HG03571 (cell line): Measurements from ENCODE around the gene ARRDC5.
"Not testable (repeated sequence)": the region's sequence is repeated elsewhere in the genome, so short reads cannot be mapped to it uniquely, and the experiment has no call there.

Experiments used
- ATAC-seq: cut with Tn5 transposase; IDR thresholded peaks from one replicate; pipeline ENCODE4 v1.9.1; 2021; ENCODE audit not compliant: unreplicated experiment

The ARRDC5 gene

DNA sequence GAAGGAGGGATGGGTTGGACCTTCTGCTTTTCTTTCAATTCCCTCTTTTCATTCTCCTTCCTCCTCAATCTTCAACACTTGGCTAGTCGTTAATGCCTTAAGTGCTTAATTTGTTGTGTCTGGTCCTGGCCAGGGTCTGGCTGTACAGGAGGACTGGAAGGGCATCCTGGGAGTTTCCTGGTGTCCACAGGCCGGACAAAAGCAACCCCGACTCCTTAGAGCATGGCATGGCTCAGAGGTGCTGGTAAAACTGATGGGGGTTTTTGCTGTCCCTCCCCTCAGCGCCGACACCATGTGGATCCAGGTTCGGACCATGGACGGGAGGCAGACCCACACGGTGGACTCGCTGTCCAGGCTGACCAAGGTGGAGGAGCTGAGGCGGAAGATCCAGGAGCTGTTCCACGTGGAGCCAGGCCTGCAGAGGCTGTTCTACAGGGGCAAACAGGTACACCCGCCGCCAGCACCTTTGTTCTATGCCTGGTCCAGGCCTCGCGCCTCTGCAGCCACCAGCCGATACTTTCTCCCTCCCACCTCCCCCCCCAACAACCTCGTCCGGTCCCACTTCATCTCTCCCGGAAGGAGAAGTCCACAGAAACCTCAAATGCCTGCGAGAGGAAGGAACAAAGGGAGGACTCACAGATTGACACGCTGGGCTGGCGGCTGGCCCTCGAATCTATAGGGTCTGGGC is 8.0 kb upstream of the ARRDC5 start:
- ATAC-seq, result no peak

DNA sequence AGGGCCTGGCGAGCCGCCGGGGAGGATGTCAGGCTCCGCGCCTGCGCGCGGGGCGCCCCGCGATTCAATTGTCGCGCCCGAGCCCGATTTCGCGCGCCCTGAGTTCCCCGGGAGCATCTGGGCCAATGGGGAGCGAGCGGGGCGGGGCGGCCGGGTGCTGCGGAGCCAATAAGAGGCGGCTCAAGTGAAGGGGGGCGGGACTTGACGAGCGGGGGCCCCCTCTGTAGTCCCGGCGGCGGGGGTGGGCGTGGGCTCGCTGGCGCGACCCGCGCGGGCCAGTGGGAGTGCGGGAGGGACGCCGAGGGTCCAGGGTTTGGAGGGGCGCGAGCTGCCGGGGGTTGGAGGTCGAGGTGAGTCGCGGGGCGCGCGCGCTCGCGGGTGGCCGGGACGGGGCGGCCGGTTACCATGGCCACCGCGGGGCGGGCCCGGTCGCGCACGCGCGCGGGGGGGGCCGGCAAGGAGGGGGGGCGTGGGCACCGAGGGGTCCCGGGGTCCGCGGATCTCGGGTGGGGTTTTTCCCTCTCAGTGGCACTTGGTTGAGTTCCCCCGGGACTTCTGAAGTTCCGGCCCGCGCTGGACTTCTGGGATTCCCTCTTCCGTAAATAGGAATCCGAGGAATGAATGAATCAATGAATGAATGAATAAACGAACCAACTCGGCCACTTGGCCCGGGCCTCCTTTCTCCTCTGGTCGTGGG is 7.3 kb upstream of the ARRDC5 start:
- peak; percentile 65 for ATAC-seq

DNA sequence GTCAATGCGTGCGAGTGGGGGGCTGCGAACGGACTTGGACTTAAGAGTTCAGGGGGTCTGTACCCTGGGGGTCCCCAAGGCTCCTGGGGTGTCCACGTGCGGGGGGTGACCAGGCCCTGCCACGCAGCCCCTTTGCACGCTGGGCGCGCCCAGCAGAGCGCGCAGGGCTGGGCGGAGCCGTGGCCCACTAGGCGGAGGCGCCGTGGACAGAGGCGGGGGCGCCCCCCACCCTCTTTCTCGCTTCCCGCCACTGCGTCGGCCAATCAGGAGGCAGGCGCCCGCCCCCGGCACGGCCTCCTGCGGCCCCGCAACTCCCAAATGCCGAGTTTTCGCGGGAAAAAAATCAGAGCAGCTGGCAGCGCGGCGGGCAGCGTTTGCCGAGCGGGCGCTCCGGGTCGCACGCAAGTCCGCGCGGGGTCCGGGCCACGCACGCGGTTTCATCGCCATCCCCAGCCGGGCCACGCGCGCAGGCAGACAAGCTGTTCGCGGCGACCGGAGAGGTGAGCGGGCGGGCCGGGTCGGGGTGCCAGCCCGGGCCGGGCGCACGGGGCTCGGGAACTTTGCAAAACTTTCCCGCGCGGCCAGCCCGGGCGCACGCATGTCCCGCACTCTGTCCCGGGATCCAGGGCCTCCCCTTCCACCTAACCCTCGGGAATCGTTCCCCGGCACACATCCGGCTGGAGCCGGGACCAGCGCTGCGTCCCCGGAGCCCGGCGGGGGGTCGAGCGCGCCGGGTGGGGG is 6.6 kb upstream of the ARRDC5 start, which contains the start of gene UHRF1:
Gene UHRF1, plus strand, starts transcription at position 346 of the 741 bp plus-strand sequence. CDS start 1,385 bp downstream, outside the sequence.
- ATAC-seq, result no peak

DNA sequence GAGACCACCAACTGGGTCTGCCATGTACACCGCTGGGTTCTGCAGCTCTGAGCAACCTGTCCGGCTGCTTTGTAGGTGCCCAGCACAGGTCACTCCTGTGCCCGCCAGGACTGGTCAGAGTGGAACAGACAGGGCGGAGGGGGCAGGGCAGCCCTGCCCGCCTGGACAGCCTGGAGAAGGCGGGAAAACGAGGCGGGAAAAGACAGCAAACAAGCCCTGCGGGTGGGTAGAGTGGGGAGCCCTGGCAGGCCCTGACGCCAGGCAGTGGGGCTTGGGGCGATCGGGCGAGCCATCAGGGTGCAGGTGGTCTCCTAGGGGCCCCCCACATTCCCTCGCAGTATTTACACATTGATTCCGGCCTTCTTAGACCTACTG is 6.1 kb upstream of the ARRDC5 start:
- ATAC-seq, result no peak

DNA sequence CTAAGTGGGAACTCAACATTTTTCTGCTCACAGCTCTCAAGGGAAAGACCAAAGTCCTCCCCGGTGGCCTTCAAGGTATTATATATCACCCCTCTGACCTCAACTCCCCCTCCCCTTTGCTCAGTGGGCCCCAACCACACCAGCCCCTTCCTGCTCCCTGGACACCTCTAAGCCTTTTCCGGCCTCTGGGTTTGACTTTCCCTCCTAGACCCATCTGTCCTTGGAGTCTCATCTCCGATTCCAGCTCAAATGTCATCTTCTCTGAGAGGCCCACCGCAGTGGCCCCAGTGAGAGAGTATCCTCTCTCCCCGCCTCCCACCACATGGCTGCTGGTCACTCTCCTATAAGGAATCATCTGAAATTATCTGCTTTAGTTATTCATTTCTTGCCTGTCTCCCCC is 5.7 kb upstream of the ARRDC5 start:
- no peak for ATAC-seq

DNA sequence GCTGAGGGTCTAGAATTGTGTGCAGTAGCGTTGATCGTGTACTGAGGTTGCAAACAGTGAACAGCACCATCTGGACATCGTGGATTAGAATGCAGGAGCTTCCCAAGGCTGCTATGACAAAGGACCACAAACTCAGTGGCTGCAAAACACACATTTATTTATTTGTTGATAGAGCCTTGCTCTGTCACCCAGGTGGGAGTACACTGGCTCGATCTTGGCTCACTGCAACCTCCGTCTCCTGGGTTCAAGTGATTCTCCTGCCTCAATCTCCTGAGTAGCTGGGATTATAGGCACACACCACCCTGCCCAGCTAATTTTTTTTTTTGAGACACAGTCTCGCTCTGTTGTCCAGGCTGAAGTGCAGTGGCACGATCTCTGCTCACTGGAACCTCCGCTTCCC is 4.3 kb upstream of the ARRDC5 start:
- ATAC-seq, result no peak

DNA sequence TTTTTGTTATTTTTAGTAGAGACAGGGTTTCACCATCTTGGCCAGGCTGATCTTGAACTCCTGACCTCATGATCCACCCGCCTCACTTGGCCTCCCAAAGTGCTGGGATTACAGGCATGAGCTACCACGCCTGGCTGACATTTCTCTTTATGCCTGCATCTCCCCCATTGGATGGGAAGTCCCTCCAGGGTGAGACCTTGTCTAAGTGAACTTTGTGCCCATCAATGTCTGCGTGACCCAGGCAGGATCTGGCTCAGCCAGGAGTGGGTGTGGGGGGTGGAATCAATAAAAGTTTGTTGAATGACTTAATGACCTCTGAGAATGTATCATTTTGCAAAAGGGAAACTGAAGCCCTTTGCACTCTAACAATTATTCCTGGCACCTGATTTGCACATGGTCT is 1.8 kb upstream of the ARRDC5 start:
- no peak for ATAC-seq

DNA sequence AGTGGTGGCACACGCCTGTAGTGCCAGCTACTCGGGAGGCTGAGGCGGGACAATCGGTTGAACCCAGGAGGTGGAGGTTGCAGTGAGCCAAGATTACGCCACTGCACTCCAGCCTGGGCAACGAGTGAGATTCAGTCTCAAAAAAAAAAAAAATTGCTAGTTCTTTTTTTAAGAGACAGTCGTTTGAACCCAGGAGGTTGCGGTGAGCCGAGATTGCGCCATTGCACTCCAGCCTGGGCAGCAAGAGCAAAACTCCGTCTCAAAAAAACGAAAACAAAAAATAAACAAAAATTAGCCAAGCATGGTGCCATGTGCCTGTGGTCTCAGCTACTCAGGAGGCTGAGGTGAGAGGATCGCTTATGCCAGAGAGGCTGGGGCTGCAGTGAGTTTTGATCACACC is 1.8 kb downstream of the ARRDC5 start:
- not testable (repeated sequence) for ATAC-seq

DNA sequence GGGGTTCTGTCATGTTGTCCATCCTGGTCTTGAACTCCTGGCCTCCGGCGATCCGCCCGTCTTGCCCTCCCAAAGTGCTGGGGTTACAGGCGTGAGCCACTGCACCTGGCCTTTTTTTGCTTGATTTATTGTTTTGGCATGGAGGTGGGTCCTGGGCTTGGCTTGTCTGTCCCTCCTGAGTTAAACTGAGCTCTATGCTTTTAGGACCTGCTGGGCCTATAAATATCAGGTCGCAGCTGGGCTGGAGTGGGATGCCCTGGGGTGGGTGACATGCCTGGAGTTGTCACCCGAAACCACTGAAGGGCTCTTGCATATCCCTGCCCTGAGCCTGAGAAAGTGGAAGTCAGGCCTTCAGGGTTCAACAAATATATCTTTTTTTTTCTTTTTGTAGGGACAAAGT is 5.5 kb downstream of the ARRDC5 start:
- no peak for ATAC-seq

DNA sequence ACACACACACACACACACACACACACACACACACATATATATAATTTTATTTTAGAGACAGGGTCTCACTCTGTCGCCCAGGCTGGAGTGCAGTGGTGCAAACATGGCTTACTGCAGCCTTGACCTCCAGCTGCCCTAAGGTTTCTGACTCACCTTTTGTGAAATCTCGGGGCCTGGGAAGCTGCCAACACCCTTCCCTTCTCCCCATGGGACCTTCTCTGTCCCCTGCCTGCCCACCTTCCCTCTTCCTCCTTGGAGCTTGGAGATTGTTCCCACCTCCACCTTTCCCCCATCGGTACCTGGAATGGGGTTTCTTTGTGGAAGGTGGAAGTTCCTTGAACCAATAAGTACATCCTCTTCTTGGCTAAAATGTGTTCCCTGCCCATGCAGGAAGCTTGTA is 6.3 kb downstream of the ARRDC5 start:
- no peak for ATAC-seq

DNA sequence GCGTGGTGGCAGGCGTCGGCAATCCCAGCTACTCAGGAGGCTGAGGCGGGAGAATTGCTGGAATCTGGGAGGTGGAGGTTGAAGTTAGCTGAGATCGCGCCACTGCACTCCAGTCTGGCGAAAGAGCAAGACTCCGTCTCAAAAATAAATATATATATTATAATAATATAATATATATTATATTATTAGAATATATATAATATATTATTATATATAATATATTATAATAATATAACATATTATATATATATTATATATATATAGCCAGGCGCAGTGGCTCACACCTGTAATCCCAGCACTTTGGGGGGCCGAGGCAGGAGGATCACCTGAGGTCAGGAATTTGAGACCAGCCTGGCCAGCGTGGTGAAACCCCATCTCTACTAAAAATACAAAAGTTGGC is 9.7 kb downstream of the ARRDC5 start:
- ATAC-seq, result not testable (repeated sequence)

DNA sequence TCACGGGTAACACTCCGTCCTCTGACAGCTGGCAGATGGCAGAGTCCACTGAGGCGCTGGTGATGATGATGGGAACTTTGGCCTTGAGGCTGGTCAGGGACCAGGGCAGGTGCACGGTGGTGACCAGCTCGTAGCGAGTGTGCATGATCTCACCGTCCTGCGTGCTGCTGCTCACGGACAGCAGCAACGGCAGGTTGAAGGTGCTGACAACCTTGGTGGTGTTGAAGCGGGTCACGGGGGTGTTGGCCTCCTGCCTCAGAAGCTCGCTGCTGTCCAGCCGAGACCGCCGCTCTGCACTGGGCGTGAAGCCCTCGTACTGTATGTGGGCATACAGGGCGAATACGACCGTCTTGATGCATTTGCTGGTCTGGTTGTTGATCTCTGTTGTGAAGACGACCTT is 11.6 kb downstream of the ARRDC5 start:
- ATAC-seq, result no peak

DNA sequence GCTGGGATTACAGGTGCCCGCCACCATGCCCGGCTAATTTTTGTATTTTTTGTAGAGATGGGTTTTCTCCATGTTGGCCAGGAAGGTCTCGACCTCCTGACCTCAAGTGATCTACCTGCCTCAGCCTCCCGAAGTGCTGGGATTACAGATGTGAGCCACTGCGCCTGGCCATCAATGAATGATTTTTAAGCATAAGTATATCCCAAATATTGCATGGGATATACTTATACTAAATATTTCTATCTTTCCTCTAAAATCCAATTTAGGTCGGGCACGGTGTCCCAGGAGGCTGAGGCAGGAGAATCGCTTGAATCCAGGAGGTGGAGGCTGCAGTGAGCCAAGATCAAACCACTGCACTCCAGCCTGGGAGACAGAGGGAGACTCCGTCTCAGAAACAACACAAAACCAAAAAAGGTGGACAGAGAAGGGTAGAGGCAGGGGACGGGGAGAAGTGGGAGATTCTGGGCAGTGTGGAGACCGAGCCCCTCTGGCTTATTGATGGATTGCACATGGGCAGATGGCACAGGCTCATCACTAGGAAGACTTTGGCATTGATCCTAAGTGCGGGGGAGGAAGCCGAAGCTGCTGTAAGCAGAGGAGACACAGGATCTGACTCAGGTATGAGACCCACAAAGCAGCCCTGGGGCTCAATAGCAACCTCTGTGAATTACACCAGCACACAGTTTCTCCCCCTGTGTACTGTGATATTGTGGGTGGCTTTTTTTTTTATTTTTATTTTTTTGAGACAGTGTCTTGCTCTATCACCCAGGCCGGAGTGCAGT is 13.5 kb downstream of the ARRDC5 start:
- no peak for ATAC-seq

DNA sequence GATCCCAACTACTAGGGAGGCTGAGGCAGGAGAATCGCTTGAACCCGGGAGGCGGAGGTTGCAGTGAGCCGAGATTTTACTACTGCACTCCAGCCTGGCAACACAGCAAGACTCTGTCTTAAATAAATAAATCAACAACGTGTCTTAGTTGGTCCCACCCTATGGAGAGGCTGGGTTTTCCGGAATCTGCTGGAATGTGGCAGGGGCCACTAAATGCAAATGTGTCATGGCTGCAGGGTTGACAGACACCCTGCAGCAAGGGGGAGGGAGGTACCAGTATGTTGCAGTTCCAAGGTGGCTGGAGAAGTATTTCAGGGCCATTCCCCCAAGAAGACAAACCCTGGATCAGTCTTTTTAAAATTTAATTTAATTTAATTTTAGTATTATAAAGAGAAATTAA is 14.9 kb downstream of the ARRDC5 start:
- ATAC-seq, result not testable (repeated sequence)

DNA sequence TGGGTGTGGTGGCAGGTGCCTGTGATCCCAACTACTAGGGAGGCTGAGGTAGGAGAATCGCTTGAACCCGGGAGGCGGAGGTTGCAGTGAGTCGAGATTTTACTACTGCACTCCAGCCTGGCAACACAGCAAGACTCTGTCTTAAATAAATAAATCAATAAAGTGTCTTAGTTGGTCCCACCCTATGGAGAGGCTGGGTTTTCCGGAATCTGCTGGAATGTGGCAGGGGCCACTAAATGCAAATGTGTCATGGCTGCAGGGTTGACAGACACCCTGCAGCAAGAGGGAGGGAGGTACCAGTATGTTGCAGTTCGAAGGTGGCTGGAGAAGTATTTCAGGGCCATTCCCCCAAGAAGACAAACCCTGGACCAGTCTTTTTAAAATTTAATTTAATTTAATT is 17.7 kb downstream of the ARRDC5 start:
- not testable (repeated sequence) for ATAC-seq

DNA sequence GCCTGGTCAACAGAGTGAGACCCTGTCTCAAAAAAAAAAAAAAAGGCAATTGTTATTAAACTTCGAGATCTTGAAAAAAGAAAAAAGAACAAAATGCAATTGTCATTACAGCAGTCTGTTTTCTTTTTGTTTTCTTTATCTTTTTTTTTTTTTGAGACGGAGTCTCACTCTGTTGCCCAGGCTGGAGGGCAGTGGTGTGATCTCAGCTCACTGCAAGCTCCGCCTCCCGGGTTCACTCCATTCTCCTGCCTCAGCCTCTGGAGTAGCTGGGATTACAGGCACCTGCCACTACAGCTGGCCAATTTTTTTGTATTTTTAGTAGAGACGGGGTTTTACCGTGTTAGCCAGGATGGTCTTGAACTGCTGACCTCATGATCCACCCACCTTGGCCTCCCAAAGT is 19.8 kb downstream of the ARRDC5 start:
- ATAC-seq, result not testable (repeated sequence)

DNA sequence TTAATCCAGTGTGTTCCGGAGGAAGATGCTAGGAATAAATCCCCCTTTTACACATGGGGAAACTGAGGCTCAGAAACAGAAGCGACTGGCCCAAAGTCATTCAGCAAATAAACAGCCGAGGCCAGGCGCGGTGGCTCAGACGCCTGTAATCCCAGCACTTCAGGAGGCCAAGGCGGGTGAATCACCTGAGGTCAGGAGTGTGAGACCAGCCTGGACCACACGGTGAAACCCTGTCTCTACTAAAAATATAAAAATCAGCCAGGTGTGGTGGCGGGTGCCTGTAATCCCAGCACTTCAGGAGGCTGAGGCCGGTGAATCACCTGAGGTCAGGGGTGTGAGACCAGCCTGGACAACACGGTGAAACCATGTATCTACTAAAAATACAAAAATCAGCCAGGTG is 23.7 kb downstream of the ARRDC5 start:
- ATAC-seq, result no peak

DNA sequence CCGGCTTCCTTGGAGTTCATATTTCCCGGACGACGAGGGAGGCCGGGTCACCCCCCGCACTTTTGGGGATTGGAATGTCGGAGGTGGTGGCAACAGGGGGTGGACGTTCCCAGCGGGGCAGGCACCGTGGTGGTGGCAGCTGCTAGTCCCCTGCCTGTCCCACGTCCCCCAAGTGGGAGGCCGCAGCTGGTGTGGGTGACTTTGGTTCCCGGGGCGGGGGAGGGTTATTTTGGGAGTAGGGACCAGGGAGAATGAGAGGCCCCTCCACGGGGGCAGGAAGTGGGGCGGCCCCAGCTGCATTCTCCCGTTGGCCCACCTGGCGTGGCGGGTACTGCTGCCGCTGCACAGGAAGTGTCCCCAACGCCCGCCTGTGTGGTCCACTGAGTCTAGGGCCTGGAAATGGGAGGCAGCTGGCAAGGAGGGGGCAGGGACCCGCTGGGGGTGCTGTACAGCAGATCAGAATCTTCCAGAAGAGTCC is 24.2 kb downstream of the ARRDC5 start:
- no peak for ATAC-seq

DNA sequence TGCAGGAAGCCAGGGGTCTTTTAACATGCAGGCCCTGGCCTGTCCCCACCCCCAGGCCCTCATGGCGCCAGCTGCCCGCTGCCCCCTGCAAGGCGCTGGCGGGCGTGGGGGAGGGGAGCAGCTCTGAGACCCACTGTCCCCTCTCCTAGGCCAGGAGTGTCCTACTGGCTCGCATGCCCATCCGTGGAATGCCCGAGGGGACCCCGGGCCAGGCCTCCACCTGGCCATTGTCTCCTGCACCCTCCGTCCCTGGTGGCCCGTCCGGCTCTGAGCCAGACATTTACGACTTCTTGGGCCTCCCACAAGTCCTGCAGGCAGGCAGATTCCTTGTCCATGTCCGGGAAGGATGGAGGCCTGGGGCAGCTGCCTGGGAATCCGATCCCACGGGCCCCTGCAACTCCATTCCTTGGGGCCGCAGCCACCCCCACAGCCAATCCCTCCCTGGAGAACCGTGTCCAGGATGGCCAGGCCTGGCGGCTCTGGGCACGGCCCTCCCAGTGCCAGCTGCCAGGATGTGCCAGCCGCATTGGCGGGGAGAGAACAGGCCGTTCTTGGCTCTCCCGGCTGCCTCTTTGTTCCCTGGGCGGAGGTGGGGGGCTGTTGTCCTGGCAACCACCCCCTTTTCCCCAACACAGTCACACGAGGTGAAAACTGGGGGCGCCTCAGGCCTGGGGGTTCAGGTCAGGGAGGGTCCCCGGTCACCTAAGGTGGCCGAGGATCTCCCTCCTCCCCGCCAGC is 24.8 kb downstream of the ARRDC5 start:
- no peak for ATAC-seq

DNA sequence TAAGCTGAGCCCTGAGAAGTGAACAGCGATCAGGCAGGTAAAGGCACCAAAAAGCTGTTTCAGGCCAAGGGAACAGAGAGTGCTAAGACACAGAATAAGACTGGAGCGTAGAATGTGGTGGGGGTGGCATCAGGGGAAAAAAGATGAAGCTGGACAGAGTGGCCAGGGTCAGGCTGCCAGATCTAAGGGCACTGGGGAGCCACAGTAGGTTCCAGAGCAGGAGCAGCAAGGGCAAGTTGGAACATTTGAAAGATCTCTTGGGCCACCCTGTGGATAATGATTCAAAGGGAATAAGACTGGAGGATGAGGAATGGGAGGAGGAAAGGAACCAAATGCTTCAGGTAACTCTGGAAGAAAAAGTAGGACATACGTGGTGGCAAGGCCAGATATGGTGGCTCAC is 28.8 kb downstream of the ARRDC5 start:
- no peak for ATAC-seq
